Activated naive CD8-positive, alpha-beta T cell (primary cell): ENCODE measurements around the gene CRHBP.
"Not testable (repeated sequence)": the region's sequence is repeated elsewhere in the genome, so short reads cannot be mapped to it uniquely, and the experiment has no call there.

Experiments
- H3K27ac Mint-ChIP-seq: one replicate; pipeline ENCODE4 v1.8.0; 2021; ENCODE audit warnings: mixed read lengths
- H3K27me3 Mint-ChIP-seq: one replicate; pipeline ENCODE4 v1.8.0; 2021; ENCODE audit warnings: mixed read lengths
- H3K36me3 Mint-ChIP-seq: one replicate; pipeline ENCODE4 v1.8.0; 2021; ENCODE audit warnings: mixed read lengths
- H3K4me1 Mint-ChIP-seq: one replicate; pipeline ENCODE4 v1.8.0; 2021; ENCODE audit warnings: low read depth, mixed read lengths
- H3K4me3 Mint-ChIP-seq: one replicate; pipeline ENCODE4 v1.8.0; 2021; ENCODE audit warnings: mild to moderate bottlenecking, mixed read lengths
- H3K9me3 Mint-ChIP-seq: one replicate; pipeline ENCODE4 v1.8.0; 2021; ENCODE audit warnings: low read depth, mixed read lengths

Gene CRHBP

DNA sequence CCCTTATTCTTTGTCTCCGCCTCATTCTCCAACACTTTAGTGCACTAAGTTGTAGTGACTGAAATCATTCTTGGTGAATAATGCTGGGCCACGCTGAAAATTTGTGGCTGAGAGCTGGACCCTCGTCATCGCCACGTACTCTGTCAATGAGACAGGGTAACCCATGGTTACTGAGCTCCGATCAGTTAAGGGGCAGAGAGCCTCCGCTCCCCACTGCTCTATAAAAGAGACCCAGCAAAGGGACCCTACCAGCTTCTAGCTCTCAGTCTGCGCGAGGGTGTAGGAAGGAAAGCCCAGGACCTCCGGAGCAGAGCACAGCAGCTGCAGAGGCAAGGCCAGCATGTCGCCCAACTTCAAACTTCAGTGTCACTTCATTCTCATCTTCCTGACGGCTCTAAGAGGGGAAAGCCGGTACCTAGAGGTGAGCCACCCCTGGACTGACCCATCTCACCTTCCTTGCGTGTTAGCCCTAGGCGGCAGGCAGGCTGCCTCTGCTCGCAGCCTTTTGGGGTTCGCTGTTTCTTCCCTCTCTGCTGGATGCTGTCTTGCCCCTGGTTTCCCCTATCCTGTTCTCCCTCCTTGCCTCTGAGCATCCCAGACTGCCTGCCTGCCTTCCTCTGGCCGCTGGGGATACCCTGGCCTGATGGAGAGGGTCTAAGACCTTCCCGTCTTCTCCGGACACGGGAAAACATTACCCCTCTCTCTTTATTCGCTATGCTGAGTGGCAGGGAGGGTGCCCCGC is at the start of gene CRHBP:
CRHBP (plus strand) TSS at position 251 of the 742 bp plus-strand sequence; CDS start at position 341, 90 bp downstream.
- Mint-ChIP-seq H3K4me3 (no peak within 1 kb of the TSS), H3K27me3 (peaks cover 35% of the 10 kb centered on the region)

DNA sequence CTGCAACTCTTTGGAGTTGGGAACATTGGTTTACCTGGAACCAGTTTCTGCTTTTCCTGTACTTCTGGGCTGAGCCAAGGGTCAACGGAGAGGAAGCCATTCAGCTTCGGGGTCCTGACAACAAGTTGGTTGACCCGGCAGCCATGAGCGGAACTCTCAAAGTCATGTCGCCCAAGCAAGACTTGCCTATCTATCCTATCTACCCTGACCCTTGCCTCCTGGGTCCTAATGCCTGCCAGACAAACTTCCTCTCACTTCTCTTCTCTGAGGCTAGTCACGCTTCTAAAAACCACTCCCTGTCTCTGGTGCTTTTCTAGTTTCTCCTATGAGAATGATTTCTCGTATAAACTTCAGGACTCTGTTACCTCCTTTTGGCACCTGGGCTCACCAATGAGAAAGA is 44.7 kb upstream of the CRHBP start:
- Mint-ChIP-seq H3K27ac (no peak overlapping the region), H3K36me3 (peaks cover 2% of the 10 kb centered on the region), H3K4me1 (no peaks in the 10 kb centered on the region), H3K27me3 (peaks cover 2% of the 10 kb centered on the region), H3K4me3 (no peak overlapping the region), H3K9me3 (peaks cover 3% of the 10 kb centered on the region)

More for the DNA sequence above, at the start of gene CRHBP:
- peaks cover 8% of the 10 kb centered on the region for H3K4me1 Mint-ChIP-seq
- H3K36me3 Mint-ChIP-seq: no peaks in the 10 kb centered on the region
- no peaks in the 10 kb centered on the region for H3K9me3 Mint-ChIP-seq
- H3K27ac Mint-ChIP-seq: no peak within 1 kb of the TSS

DNA sequence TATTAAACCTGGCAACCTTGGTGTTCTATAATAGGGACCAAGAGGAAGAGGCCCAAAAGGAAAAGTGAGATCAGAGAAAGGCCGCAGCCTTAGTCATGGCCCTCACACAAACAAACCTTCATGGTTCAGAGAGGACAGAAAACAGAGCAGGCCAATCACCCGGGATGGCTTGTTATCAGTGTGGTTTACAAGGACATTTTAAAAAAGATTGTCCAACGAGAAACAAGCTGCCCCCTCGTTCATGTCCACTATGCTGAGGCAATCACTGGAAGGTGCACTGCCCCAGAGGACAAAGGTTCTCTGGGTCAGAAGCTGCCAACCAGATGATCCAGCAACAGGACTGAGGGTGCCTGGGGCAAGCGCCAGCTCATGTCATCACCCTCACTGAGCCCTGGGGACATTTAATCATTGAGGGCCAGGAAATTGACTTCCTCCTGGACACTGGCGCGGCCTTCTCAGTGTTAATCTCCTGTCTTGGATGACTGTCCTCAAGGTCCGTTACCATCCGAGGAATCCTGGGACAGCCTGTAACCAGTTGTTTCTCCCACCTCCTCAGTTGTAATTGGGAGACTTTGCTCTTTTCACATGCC is 42.4 kb upstream of the CRHBP start:
- H3K4me1 Mint-ChIP-seq, H3K9me3 Mint-ChIP-seq, H3K27ac Mint-ChIP-seq, H3K4me3 Mint-ChIP-seq, H3K36me3 Mint-ChIP-seq, H3K27me3 Mint-ChIP-seq: not testable (repeated sequence)

- not testable (repeated sequence) for H3K36me3 Mint-ChIP-seq, H3K4me1 Mint-ChIP-seq, H3K9me3 Mint-ChIP-seq, H3K27ac Mint-ChIP-seq, H3K4me3 Mint-ChIP-seq, H3K27me3 Mint-ChIP-seq
Observed at GRCh38 chr5:76914671-76915070, 38.2 kb upstream of the CRHBP start.

GRCh38 chr5:76918539-76918938 is 34.3 kb upstream of the CRHBP start:
- Mint-ChIP-seq H3K27ac (no peak overlapping the region), H3K36me3 (no peaks in the 10 kb centered on the region), H3K4me1 (no peaks in the 10 kb centered on the region), H3K9me3 (no peaks in the 10 kb centered on the region), H3K4me3 (no peak overlapping the region), H3K27me3 (peaks cover 4% of the 10 kb centered on the region)

DNA sequence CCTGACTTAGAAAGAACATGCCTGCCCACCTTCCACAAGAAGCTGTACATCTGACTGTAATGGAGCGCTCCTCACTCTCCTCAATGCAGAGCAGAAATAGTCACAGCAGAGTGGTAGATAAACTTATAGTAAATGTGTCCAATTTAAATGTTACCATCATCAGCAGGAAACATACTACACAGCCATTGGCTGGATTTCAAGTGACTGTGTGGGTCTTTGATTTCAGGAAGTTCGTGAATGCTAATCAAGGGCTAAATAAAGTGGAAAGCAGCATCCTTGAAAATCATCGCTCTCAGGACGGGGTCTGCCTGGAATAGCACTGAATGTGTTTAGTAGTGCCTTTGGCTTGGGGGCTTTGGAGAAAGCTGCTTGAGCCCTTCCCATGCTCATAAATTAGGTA is 32.4 kb upstream of the CRHBP start:
- Mint-ChIP-seq H3K36me3 (no peaks in the 10 kb centered on the region), H3K4me3 (no peak overlapping the region), H3K4me1 (no peaks in the 10 kb centered on the region), H3K27me3 (peaks cover 4% of the 10 kb centered on the region), H3K9me3 (no peaks in the 10 kb centered on the region), H3K27ac (no peak overlapping the region)

DNA sequence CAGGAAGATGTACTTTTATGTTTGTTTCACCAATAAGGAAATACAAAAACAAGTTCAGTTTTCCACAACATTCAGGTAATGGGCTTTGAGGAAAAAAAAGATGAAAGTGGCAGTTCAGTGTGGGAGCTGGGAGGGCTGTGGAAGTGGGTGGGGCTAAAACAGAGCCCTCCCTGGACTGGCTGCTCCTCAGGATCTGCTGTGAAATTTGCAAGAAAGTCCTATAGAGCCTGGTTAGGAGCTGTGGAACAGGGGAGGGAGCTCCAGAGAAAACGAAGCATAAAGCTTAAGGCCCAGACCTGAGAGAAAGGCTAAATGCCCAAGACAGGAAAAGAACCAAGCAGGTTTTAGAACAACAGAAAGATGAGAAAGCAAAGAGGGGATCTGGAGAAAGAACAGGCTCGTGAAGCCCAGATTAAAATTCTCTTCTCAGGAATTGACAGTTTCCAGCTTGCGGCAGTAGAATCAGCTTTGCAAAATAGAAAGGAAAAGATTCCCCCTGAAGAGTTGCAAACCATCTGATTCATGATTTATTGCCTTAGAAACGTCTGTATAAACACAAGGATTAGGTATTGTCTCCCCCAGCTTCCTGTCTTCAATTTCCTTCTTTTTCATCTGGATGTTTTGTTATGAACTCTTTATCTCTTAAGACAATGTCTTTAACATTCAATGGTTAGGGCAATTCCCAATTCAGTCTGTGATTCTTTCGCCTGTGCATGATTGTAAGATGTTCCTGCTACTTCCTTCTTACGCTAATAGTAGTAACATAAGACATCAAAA is 26.3 kb upstream of the CRHBP start:
- H3K4me3 Mint-ChIP-seq: no peak overlapping the region
- H3K4me1 Mint-ChIP-seq: no peaks in the 10 kb centered on the region
- no peaks in the 10 kb centered on the region for H3K36me3 Mint-ChIP-seq
- no peaks in the 10 kb centered on the region for H3K9me3 Mint-ChIP-seq
- peaks cover 5% of the 10 kb centered on the region for H3K27me3 Mint-ChIP-seq
- H3K27ac Mint-ChIP-seq: no peak overlapping the region

DNA sequence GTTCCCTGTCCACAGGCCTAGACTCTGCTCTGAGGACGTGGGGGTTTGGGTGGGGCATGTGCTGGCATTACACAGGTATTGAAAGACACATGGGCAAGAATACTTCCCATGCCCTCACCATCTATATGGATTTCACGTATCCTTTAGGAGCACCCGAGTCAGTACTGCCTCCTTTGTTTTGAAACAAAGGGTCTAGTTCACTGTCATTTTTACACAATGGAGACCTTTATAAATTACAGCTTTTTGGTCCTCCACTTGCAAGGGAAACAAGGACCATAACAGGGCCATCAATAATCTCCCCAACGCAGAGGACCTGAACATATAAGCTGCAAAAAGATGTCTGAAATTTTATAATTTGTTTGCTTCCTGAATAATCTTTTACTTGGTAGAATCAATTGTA is 24.9 kb upstream of the CRHBP start:
- Mint-ChIP-seq H3K27me3 (peaks cover 7% of the 10 kb centered on the region), H3K4me3 (no peak overlapping the region), H3K9me3 (no peaks in the 10 kb centered on the region), H3K36me3 (no peaks in the 10 kb centered on the region), H3K4me1 (no peaks in the 10 kb centered on the region), H3K27ac (no peak overlapping the region)

- Mint-ChIP-seq H3K27ac (no peak overlapping the region), H3K4me3 (no peak overlapping the region), H3K4me1 (no peaks in the 10 kb centered on the region), H3K9me3 (no peaks in the 10 kb centered on the region), H3K36me3 (no peaks in the 10 kb centered on the region), H3K27me3 (peaks cover 10% of the 10 kb centered on the region)
Observed at GRCh38 chr5:76930083-76930482, 22.8 kb upstream of the CRHBP start.

DNA sequence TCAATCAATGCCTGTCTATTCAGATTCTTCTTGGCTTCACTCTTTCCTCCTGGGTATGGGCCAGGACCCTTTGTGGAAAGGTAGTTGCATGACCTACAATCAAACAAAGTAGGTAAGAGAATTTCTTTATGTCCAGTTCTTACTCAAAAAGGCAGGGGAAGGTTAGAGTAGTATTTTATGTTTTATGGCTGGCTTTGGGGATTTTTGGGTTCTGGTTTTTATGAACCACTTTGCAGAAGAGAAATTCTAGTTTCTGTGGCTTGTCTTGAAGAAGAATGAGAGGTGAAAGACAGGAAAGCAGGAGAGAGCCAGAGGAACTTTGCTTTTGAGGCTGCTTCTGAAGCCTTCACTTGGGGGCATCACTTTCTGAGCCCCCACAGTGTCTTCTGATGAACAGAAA is 14.7 kb upstream of the CRHBP start:
- no peak overlapping the region for H3K27ac Mint-ChIP-seq
- H3K9me3 Mint-ChIP-seq: no peaks in the 10 kb centered on the region
- H3K36me3 Mint-ChIP-seq: no peaks in the 10 kb centered on the region
- H3K4me3 Mint-ChIP-seq: no peak overlapping the region
- H3K27me3 Mint-ChIP-seq: peaks cover 6% of the 10 kb centered on the region
- H3K4me1 Mint-ChIP-seq: no peaks in the 10 kb centered on the region

DNA sequence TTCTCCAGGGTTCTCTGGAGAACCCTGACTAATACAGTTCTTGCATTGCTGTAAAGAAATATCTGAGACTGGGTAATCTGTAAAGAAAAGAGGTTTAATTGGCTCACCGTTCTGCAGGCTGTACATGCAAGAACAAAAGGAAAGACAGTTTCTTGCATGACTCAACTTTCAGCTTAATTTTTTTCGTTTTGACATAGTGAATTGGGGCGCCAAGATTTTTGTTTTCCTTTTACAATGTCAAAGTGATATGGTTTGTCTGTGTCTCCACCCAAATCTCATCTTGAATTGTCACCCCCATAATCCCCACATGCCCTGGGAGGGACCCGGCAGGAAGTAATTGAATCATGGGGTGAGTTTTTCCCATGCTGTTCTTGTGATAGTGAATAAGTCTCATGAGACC is 11.8 kb upstream of the CRHBP start:
- H3K36me3 Mint-ChIP-seq: no peaks in the 10 kb centered on the region
- H3K4me3 Mint-ChIP-seq: no peak overlapping the region
- no peak overlapping the region for H3K27ac Mint-ChIP-seq
- no peaks in the 10 kb centered on the region for H3K9me3 Mint-ChIP-seq
- H3K4me1 Mint-ChIP-seq: no peaks in the 10 kb centered on the region
- H3K27me3 Mint-ChIP-seq: peaks cover 2% of the 10 kb centered on the region

GRCh38 chr5:76941442-76941841 is 11.4 kb upstream of the CRHBP start:
- Mint-ChIP-seq H3K27ac (no peak overlapping the region), H3K4me3 (no peak overlapping the region), H3K27me3 (peaks cover 2% of the 10 kb centered on the region), H3K9me3 (no peaks in the 10 kb centered on the region), H3K4me1 (no peaks in the 10 kb centered on the region), H3K36me3 (no peaks in the 10 kb centered on the region)

DNA sequence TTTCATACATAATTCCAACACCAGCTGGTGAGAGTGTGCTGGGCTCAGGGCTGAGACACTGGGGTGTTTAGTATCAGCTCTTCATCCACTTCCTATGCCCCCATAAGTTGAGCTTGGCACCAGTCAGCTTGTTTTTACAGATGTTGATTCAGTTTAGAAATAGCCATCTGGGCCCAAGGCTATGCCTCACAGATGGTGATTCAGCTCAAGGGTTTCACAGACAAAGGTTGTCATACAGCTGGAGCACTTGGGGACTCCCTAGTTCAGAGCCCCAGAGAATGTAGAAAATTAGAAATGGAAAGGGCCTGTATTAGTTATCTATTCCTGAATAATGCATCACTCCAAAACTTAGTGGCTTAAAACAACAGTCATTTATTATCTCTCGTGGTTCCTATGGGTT is 10.3 kb upstream of the CRHBP start:
- peaks cover 2% of the 10 kb centered on the region for H3K27me3 Mint-ChIP-seq

GRCh38 chr5:76943006-76943405 is 9.8 kb upstream of the CRHBP start:
- H3K27me3 Mint-ChIP-seq: peaks cover 3% of the 10 kb centered on the region

More for the DNA sequence above, 10.3 kb upstream of the CRHBP start:
- no peak overlapping the region for H3K27ac Mint-ChIP-seq
- no peaks in the 10 kb centered on the region for H3K36me3 Mint-ChIP-seq
- H3K9me3 Mint-ChIP-seq: no peaks in the 10 kb centered on the region
- H3K4me1 Mint-ChIP-seq: no peaks in the 10 kb centered on the region
- no peak overlapping the region for H3K4me3 Mint-ChIP-seq

GRCh38 chr5:76944638-76945037 is 8.2 kb upstream of the CRHBP start:
- Mint-ChIP-seq H3K9me3 (no peaks in the 10 kb centered on the region), H3K4me1 (no peaks in the 10 kb centered on the region), H3K36me3 (no peaks in the 10 kb centered on the region), H3K27me3 (peaks cover 10% of the 10 kb centered on the region), H3K4me3 (no peak overlapping the region), H3K27ac (no peak overlapping the region)

More at GRCh38 chr5:76943006-76943405, 9.8 kb upstream of the CRHBP start:
- Mint-ChIP-seq H3K9me3 (no peaks in the 10 kb centered on the region), H3K36me3 (no peaks in the 10 kb centered on the region), H3K27ac (no peak overlapping the region), H3K4me1 (no peaks in the 10 kb centered on the region), H3K4me3 (no peak overlapping the region)
